ENCODE data around the gene MARK4. TPM values are rescaled to one million over a fixed set of nuclear protein-coding genes. Genes with fewer than 3 reads are reported as not detected.

Gene MARK4
- total and polyA plus RNA-seq, 4 donors: 3.5 to 11.1 (median 6.1) TPM

DNA sequence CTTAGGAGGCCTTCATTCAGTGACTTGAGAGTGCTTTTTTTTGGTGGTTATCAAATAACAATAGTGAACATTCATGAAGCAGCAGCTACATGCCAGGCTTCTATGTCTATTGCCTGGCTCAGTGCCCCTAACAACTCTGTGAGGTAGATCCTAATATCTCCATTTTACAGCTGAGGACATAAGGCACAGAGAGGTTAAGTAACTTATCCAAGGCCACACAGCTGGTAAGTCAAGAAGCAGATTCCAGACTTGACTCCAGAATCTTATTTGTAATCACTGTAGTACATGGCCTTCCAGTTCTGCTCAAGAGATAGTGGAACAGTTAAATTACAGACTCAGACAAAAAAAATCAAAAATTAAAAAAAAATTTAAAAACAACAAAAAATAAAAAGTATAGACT is 44.8 kb downstream of the MARK4 start:
- Histone ChIP-seq H3K9ac (ENCODE audit: low read depth in 1 of 2, low read length in 2 of 2) (no peak overlapping the region), H3K27me3 (ENCODE audit: control insufficient read depth in 4 of 4, insufficient read depth in 4 of 4, low read length in 3 of 4) (no peaks in the 10 kb centered on the region), H3K4me3 (ENCODE audit: low read depth in 1 of 3, low read length in 3 of 3) (no peak overlapping the region), H3K36me3 (ENCODE audit: control insufficient read depth in 4 of 4, insufficient read depth in 3 of 4, low read depth in 1 of 4, low read length in 3 of 4) (peaks cover 0 to 14% (median 6%) of the 10 kb centered on the region in 4 donors), H3K27ac (ENCODE audit: low read depth in 1 of 2, low read length in 2 of 2) (no peak overlapping the region), H3K9me3 (ENCODE audit: control insufficient read depth in 4 of 4, low read length in 3 of 4) (no peaks in the 10 kb centered on the region), H3K4me1 (ENCODE audit: control insufficient read depth in 4 of 4, insufficient read depth in 4 of 4, low read length in 3 of 4) (peaks cover 4 to 63% (median 49%) of the 10 kb centered on the region in 4 donors)
- TF ChIP-seq, protein P1, sequence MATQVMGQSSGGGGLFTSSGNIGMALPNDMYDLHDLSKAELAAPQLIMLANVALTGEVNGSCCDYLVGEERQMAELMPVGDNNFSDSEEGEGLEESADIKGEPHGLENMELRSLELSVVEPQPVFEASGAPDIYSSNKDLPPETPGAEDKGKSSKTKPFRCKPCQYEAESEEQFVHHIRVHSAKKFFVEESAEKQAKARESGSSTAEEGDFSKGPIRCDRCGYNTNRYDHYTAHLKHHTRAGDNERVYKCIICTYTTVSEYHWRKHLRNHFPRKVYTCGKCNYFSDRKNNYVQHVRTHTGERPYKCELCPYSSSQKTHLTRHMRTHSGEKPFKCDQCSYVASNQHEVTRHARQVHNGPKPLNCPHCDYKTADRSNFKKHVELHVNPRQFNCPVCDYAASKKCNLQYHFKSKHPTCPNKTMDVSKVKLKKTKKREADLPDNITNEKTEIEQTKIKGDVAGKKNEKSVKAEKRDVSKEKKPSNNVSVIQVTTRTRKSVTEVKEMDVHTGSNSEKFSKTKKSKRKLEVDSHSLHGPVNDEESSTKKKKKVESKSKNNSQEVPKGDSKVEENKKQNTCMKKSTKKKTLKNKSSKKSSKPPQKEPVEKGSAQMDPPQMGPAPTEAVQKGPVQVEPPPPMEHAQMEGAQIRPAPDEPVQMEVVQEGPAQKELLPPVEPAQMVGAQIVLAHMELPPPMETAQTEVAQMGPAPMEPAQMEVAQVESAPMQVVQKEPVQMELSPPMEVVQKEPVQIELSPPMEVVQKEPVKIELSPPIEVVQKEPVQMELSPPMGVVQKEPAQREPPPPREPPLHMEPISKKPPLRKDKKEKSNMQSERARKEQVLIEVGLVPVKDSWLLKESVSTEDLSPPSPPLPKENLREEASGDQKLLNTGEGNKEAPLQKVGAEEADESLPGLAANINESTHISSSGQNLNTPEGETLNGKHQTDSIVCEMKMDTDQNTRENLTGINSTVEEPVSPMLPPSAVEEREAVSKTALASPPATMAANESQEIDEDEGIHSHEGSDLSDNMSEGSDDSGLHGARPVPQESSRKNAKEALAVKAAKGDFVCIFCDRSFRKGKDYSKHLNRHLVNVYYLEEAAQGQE (IDR thresholded peaks at IDR 0.05): no peak
- TF ChIP-seq, protein P2, sequence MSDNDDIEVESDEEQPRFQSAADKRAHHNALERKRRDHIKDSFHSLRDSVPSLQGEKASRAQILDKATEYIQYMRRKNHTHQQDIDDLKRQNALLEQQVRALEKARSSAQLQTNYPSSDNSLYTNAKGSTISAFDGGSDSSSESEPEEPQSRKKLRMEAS (IDR thresholded peaks at IDR 0.05): no peak
- TF ChIP-seq FOXA2 (IDR thresholded peaks at IDR 0.05) (no peak), GABPA (IDR thresholded peaks at IDR 0.05 in 1 of 2, conservative IDR thresholded peaks at IDR 0.05 in 1 of 2) (no peak), HNF4G (IDR thresholded peaks at IDR 0.05) (no peak), RAD21 (IDR thresholded peaks at IDR 0.05) (no peak), SP1 (IDR thresholded peaks at IDR 0.05) (no peak), NR2F2 (IDR thresholded peaks at IDR 0.05) (no peak), YY1 (IDR thresholded peaks at IDR 0.05) (no peak), JUND (IDR thresholded peaks at IDR 0.05) (no peak), FOXA1 (IDR thresholded peaks at IDR 0.05) (no peak), TAF1 (conservative IDR thresholded peaks at IDR 0.05) (no peak), RXRA (IDR thresholded peaks at IDR 0.05) (no peak), EGR1 (IDR thresholded peaks at IDR 0.05; ENCODE audit: low read depth in 2 of 2) (no peak), HNF4A (conservative IDR thresholded peaks at IDR 0.05) (no peak)
- TF ChIP-seq, protein P3, sequence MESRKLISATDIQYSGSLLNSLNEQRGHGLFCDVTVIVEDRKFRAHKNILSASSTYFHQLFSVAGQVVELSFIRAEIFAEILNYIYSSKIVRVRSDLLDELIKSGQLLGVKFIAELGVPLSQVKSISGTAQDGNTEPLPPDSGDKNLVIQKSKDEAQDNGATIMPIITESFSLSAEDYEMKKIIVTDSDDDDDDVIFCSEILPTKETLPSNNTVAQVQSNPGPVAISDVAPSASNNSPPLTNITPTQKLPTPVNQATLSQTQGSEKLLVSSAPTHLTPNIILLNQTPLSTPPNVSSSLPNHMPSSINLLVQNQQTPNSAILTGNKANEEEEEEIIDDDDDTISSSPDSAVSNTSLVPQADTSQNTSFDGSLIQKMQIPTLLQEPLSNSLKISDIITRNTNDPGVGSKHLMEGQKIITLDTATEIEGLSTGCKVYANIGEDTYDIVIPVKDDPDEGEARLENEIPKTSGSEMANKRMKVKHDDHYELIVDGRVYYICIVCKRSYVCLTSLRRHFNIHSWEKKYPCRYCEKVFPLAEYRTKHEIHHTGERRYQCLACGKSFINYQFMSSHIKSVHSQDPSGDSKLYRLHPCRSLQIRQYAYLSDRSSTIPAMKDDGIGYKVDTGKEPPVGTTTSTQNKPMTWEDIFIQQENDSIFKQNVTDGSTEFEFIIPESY (IDR thresholded peaks at IDR 0.05): no peak
- TF ChIP-seq, protein P4, sequence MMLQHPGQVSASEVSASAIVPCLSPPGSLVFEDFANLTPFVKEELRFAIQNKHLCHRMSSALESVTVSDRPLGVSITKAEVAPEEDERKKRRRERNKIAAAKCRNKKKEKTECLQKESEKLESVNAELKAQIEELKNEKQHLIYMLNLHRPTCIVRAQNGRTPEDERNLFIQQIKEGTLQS (IDR thresholded peaks at IDR 0.05): no peak
- TF ChIP-seq, protein P5, sequence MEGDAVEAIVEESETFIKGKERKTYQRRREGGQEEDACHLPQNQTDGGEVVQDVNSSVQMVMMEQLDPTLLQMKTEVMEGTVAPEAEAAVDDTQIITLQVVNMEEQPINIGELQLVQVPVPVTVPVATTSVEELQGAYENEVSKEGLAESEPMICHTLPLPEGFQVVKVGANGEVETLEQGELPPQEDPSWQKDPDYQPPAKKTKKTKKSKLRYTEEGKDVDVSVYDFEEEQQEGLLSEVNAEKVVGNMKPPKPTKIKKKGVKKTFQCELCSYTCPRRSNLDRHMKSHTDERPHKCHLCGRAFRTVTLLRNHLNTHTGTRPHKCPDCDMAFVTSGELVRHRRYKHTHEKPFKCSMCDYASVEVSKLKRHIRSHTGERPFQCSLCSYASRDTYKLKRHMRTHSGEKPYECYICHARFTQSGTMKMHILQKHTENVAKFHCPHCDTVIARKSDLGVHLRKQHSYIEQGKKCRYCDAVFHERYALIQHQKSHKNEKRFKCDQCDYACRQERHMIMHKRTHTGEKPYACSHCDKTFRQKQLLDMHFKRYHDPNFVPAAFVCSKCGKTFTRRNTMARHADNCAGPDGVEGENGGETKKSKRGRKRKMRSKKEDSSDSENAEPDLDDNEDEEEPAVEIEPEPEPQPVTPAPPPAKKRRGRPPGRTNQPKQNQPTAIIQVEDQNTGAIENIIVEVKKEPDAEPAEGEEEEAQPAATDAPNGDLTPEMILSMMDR (IDR thresholded peaks at IDR 0.05; ENCODE audit: low read depth, low read length, missing input control): no peak
- no peak for DNase-seq (ENCODE audit: low spot score)

Measured in liver (tissue), 9 donors.